Measurements from ENCODE around the gene WDR87.

WDR87 gene

DNA sequence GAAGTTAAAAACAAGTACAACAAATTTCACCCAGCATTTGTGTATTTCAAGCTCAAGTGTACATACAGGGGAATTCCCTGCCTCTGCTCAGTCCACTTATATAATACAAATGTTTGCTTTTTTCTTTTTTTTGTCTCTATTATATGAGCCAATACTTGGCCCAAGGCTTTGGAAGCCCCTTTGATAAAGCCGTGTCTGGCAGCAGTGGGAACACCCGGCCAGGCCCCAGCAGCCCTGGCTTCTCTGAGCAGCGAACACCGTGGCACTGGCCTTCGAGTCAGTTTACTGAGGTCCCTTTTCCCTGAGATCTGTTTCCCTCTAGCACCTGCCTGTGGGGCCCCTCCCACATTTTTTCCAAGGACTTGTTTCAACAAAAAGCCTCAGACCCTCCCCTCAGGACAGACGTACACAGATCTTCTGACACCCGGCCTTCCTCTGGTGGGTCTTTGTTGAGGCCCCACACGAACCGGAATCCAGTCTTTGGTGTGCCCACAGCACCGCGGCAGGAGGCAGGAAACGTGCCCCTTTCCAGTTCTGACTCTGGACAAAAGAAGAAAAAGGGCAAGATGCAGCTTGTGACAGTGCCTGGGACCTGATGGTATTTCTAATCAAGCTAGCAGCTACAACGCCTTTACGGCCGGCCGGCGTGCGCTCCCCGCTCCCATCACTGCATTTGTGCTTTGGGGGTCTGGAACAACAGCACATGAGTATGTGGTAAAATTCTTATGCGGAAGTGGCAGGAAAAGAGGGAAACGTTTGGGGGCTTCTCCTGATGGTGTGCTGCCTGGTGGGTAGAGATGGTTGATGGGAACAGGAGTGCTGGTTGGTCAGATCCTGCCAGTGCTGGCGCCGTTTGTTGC, 14.4 kb upstream of the WDR87 start:
- no peak overlapping the region for H2AFZ ChIP-seq (ENCODE audit: low read depth, low read length)
- no peak overlapping the region for H3K9ac ChIP-seq (ENCODE audit: low read length)
- H2BK12ac ChIP-seq (ENCODE audit: low read length in 2 of 2) = no peak overlapping the region
- no peak overlapping the region for H3K14ac ChIP-seq (ENCODE audit: low read length in 2 of 2)
- 91% methylated on average over 21 of the region's 23 CpGs for WGBS
- H3K4ac ChIP-seq (ENCODE audit: low read depth in 1 of 2, low read length in 2 of 2) = no peak overlapping the region
- peaks cover 27 to 46% of the 10 kb centered on the region in 2 experiments for H3K36me3 ChIP-seq (ENCODE audit: control insufficient read depth in 1 of 2, insufficient read depth in 2 of 2, low read depth in 1 of 2, low read length in 2 of 2)
- no peaks in the 10 kb centered on the region for H3K27me3 ChIP-seq (ENCODE audit: control insufficient read depth in 1 of 2, insufficient read depth in 1 of 2, low read length in 2 of 2)
- H4K8ac ChIP-seq (ENCODE audit: low read length) = no peak overlapping the region
- no peaks in the 10 kb centered on the region for H3K9me3 ChIP-seq (ENCODE audit: control insufficient read depth, low read length)
- H3K4me3 ChIP-seq (ENCODE audit: insufficient read depth in 1 of 2, low read depth in 1 of 2, low read length in 2 of 2) = no peak overlapping the region
- no peak overlapping the region for H2BK120ac ChIP-seq (ENCODE audit: low read depth, low read length)
- no peak overlapping the region for H3K4me2 ChIP-seq (ENCODE audit: low read length, poor library complexity, severe bottlenecking)
- H3K79me1 ChIP-seq (replicated peaks; ENCODE audit: low read length, poor library complexity, severe bottlenecking) = peaks cover 7% of the 10 kb centered on the region
- no peak overlapping the region for H3K27ac ChIP-seq (ENCODE audit: low read length, poor library complexity, severe bottlenecking)
- H2AK5ac ChIP-seq (ENCODE audit: low read length, severe bottlenecking) = no peak overlapping the region
- no peak overlapping the region for H4K91ac ChIP-seq (ENCODE audit: low read length)
- DNase-seq = no peak
- no peak overlapping the region for H3K23ac ChIP-seq (ENCODE audit: low read length in 2 of 2)
- H2BK15ac ChIP-seq (ENCODE audit: low read depth, poor library complexity, severe bottlenecking) = no peak overlapping the region
- no peak overlapping the region for H2BK5ac ChIP-seq (ENCODE audit: low read depth, low read length, poor library complexity, severe bottlenecking)
- H3K18ac ChIP-seq (ENCODE audit: low read depth in 1 of 2, low read length in 2 of 2) = no peak overlapping the region
- peaks cover 5% of the 10 kb centered on the region for H3K4me1 ChIP-seq (ENCODE audit: control insufficient read depth, insufficient read depth, low read depth, low read length)

DNA sequence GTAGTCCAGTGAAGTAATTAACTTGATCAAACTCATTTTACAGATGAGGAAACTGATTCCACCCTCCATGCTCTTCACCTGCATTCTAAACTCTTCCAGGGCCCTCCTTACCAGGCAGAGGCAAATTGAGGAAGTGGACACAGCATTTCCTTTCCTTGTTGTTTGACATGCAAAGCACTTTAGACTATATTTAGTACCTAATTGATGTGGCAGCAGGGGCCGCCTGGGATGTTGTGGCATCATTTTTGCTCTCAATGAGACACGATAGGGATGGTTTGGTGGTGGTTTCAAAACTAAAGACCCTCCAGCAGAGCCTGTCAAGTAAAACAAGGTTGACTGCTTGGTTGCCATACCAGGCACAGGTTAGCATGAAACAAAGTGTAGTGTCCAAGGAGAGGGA, 8.5 kb upstream of the WDR87 start:
- Histone ChIP-seq H3K9ac (ENCODE audit: low read length) (no peak overlapping the region), H3K4me1 (ENCODE audit: control insufficient read depth, insufficient read depth, low read depth, low read length) (peaks cover 3% of the 10 kb centered on the region), H3K36me3 (ENCODE audit: control insufficient read depth in 1 of 2, insufficient read depth in 2 of 2, low read depth in 1 of 2, low read length in 2 of 2) (peaks cover 16 to 24% of the 10 kb centered on the region in 2 experiments), H3K79me1 (replicated peaks; ENCODE audit: low read length, poor library complexity, severe bottlenecking) (peaks cover 4% of the 10 kb centered on the region), H3K14ac (ENCODE audit: low read length in 2 of 2) (no peak overlapping the region), H3K9me3 (ENCODE audit: control insufficient read depth, low read length) (no peaks in the 10 kb centered on the region), H2BK120ac (ENCODE audit: low read depth, low read length) (no peak overlapping the region), H3K27ac (ENCODE audit: low read length, poor library complexity, severe bottlenecking) (no peak overlapping the region), H2AK5ac (ENCODE audit: low read length, severe bottlenecking) (no peak overlapping the region), H3K18ac (ENCODE audit: low read depth in 1 of 2, low read length in 2 of 2) (no peak overlapping the region), H2AFZ (ENCODE audit: low read depth, low read length) (no peak overlapping the region), H3K27me3 (ENCODE audit: control insufficient read depth in 1 of 2, insufficient read depth in 1 of 2, low read length in 2 of 2) (no peaks in the 10 kb centered on the region), H2BK15ac (ENCODE audit: low read depth, poor library complexity, severe bottlenecking) (no peak overlapping the region), H3K4me2 (ENCODE audit: low read length, poor library complexity, severe bottlenecking) (no peak overlapping the region), H2BK5ac (ENCODE audit: low read depth, low read length, poor library complexity, severe bottlenecking) (no peak overlapping the region), H4K8ac (ENCODE audit: low read length) (no peak overlapping the region), H3K4ac (ENCODE audit: low read depth in 1 of 2, low read length in 2 of 2) (no peak overlapping the region), H4K91ac (ENCODE audit: low read length) (no peak overlapping the region), H3K23ac (ENCODE audit: low read length in 2 of 2) (no peak overlapping the region), H2BK12ac (ENCODE audit: low read length in 2 of 2) (no peak overlapping the region), H3K4me3 (ENCODE audit: insufficient read depth in 1 of 2, low read depth in 1 of 2, low read length in 2 of 2) (no peak overlapping the region)
- DNase-seq = no peak
- 78% methylated on average over 2 of the region's 2 CpGs for WGBS

DNA sequence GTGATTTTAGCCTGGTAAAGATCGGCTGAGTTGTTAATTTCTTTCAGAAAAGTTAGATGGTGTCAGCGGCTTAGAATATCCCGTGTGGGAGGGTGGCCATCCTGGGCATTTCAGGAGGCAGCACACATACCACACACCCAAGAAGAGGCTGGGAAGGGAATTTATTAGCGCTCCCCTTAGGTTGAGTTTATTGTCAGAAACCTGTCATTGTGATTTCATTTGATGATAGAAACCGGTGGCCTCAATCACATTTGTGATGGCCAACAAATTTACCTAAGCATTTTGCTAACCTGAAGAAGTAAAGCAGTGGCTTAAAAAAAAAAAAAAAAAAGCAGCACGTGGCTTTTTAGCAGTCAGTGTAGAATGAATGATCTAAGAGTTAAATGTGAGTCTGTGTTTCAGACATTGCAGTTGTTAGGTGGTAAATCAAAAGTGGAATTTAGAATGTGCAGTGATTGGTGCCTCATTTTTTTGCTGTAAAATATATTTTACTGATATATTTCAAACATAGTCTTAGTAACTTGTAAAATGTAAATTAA, 3.3 kb upstream of the WDR87 start:
- Histone ChIP-seq H2AFZ (ENCODE audit: low read depth, low read length) (no peak overlapping the region), H2AK5ac (ENCODE audit: low read length, severe bottlenecking) (no peak overlapping the region), H3K14ac (ENCODE audit: low read length in 2 of 2) (no peak overlapping the region), H3K4ac (ENCODE audit: low read depth in 1 of 2, low read length in 2 of 2) (no peak overlapping the region), H3K27me3 (ENCODE audit: control insufficient read depth in 1 of 2, insufficient read depth in 1 of 2, low read length in 2 of 2) (no peaks in the 10 kb centered on the region), H2BK5ac (ENCODE audit: low read depth, low read length, poor library complexity, severe bottlenecking) (no peak overlapping the region), H3K4me1 (ENCODE audit: control insufficient read depth, insufficient read depth, low read depth, low read length) (peaks cover 18% of the 10 kb centered on the region), H3K4me3 (ENCODE audit: insufficient read depth in 1 of 2, low read depth in 1 of 2, low read length in 2 of 2) (peak overlapping the region in 1 of 2 experiments; percentile 55), H4K91ac (ENCODE audit: low read length) (no peak overlapping the region), H3K27ac (ENCODE audit: low read length, poor library complexity, severe bottlenecking) (no peak overlapping the region), H4K8ac (ENCODE audit: low read length) (no peak overlapping the region), H3K79me1 (replicated peaks; ENCODE audit: low read length, poor library complexity, severe bottlenecking) (peaks cover 4% of the 10 kb centered on the region), H3K23ac (ENCODE audit: low read length in 2 of 2) (no peak overlapping the region), H2BK15ac (ENCODE audit: low read depth, poor library complexity, severe bottlenecking) (no peak overlapping the region), H3K9me3 (ENCODE audit: control insufficient read depth, low read length) (no peaks in the 10 kb centered on the region), H3K18ac (ENCODE audit: low read depth in 1 of 2, low read length in 2 of 2) (no peak overlapping the region), H3K9ac (ENCODE audit: low read length) (peak overlapping the region; percentile 38), H3K36me3 (ENCODE audit: control insufficient read depth in 1 of 2, insufficient read depth in 2 of 2, low read depth in 1 of 2, low read length in 2 of 2) (peaks cover 0 to 4% of the 10 kb centered on the region in 2 experiments), H2BK120ac (ENCODE audit: low read depth, low read length) (no peak overlapping the region), H3K4me2 (ENCODE audit: low read length, poor library complexity, severe bottlenecking) (no peak overlapping the region), H2BK12ac (ENCODE audit: low read length in 2 of 2) (no peak overlapping the region)
- 69% methylated on average over 5 of the region's 6 CpGs for WGBS
- DNase-seq = no peak

GRCh38 chr19:37907735-37908455, 1.5 kb upstream of the WDR87 start:
- Histone ChIP-seq H3K27ac (ENCODE audit: low read length, poor library complexity, severe bottlenecking) (peak overlapping the region; percentile 45), H2AK5ac (ENCODE audit: low read length, severe bottlenecking) (no peak overlapping the region), H3K4me3 (ENCODE audit: insufficient read depth in 1 of 2, low read depth in 1 of 2, low read length in 2 of 2) (peak overlapping the region; percentile 87 to 95), H3K14ac (ENCODE audit: low read length in 2 of 2) (no peak overlapping the region), H3K79me1 (replicated peaks; ENCODE audit: low read length, poor library complexity, severe bottlenecking) (peaks cover 4% of the 10 kb centered on the region), H2AFZ (ENCODE audit: low read depth, low read length) (peak overlapping the region; percentile 88), H2BK12ac (ENCODE audit: low read length in 2 of 2) (no peak overlapping the region), H4K8ac (ENCODE audit: low read length) (no peak overlapping the region), H3K27me3 (ENCODE audit: control insufficient read depth in 1 of 2, insufficient read depth in 1 of 2, low read length in 2 of 2) (no peaks in the 10 kb centered on the region), H4K91ac (ENCODE audit: low read length) (no peak overlapping the region), H3K4me1 (ENCODE audit: control insufficient read depth, insufficient read depth, low read depth, low read length) (peaks cover 18% of the 10 kb centered on the region), H2BK15ac (ENCODE audit: low read depth, poor library complexity, severe bottlenecking) (no peak overlapping the region), H3K36me3 (ENCODE audit: control insufficient read depth in 1 of 2, insufficient read depth in 2 of 2, low read depth in 1 of 2, low read length in 2 of 2) (no peaks in the 10 kb centered on the region), H3K4me2 (ENCODE audit: low read length, poor library complexity, severe bottlenecking) (peak overlapping the region; percentile 72), H3K9ac (ENCODE audit: low read length) (peak overlapping the region; percentile 91), H3K18ac (ENCODE audit: low read depth in 1 of 2, low read length in 2 of 2) (peak overlapping the region in 1 of 2 experiments; percentile 21), H2BK120ac (ENCODE audit: low read depth, low read length) (no peak overlapping the region), H3K9me3 (ENCODE audit: control insufficient read depth, low read length) (no peaks in the 10 kb centered on the region), H2BK5ac (ENCODE audit: low read depth, low read length, poor library complexity, severe bottlenecking) (no peak overlapping the region), H3K23ac (ENCODE audit: low read length in 2 of 2) (no peak overlapping the region), H3K4ac (ENCODE audit: low read depth in 1 of 2, low read length in 2 of 2) (peak overlapping the region in 1 of 2 experiments; percentile 20)
- no peak for DNase-seq
- 30% methylated on average over 12 of the region's 13 CpGs for WGBS

Data from mesenchymal stem cell (in vitro differentiated cells and primary cell).